Astrocyte of the hippocampus (primary cell): ENCODE measurements around the gene SNX9.
A peak's percentile ranks its signal among the peaks of the same experiment; 100 is the strongest.

Source experiments
- DNase-seq: peaks from one replicate; pipeline ENCODE4 v3.0.0; 2011; ENCODE audit warnings: low read depth, low spot score

Gene SNX9

DNA sequence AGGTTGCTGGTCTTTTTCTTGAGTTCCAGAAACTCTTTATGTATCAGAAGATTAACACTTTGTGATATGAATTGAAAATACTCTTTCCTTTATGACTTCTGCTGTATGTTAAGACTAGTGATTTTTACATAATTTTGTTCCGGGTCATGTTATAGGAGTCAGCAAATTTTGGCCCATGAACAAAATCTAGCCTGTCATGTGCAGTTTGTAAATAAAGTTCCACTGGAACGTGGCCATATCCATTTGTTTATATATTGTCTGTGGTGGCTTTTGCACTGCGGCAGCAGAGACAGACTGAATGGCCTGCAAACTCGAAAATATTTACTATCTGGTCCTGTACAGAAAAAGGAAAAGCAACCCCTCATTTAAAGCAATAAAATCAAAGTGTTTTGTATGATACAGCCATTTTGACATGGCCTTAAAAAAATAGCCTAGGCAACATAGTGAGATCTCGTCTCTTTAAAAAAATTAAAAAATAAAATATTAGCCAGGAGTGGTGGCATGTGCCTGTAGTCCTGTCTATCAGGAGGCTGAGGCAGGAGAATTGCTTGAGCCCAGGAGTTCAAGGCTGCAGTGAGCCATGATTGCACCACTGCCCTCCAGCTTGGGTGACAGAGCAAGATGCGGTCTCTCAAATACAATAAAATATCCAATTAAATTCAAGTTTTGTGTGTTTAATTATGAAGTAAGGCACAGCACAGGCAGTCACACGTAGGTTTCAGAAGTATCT, 36.9 kb downstream of the SNX9 start:
- DNase-seq = no peak

- DNase-seq = no peak
These were observed 37.5 kb downstream of the SNX9 start for GRCh38 chr6:157860505-157860991.

DNA sequence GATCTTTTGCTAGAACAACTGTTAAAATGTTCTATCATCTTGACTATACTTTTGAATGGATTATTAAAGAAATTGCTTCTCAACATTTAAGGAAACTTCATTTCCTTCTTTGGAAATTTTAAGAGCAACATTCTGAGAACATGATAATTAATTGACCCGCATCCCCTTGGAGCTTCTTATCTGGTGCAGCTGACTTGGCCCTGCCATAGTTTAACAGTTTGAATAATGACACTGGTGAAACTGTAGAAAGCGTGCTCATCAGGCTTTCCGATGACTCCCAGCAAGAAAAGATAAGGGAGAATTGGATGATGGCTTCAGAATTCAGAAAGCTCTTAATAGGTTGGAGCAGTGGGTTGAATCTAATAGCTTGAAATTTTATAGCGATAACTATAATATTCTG, 38.1 kb downstream of the SNX9 start:
- DNase-seq = no peak

DNA sequence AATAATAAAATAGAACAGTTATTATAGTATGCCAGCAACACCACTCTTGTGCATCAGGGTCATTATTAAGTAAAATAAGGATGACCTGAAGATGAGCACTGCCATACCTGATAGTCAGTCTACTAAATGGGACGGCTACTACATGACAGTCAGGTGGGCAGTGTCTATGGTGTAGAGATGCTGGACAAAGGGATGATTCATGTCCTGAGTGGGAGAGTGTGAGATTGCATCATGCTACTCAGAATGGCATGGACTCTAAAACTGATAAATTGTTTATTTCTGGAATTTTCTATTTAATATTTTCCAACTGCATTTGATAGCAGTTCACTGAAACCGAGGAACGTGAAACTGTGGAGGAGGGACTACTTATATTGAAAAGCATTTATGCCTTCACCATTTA, 38.8 kb downstream of the SNX9 start:
- no peak for DNase-seq

DNA sequence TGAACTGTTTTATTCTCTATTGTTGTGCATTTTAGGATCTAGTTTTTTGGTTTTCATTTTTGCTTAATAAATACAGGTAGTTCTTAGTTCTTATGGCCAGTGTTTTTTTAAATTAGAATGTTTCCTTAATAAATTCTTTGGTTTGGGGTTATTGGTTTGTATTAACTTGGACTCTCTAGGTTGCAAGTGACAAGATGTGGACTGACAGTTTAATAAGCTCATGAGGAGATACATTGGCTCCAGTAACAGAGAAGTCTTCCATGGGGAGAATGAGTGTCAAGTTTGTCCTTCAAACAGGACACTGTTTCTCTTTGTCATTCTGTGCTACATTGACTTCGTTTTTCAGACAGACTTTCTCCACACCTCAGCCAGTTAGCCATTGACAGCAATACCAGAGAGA, 39.7 kb downstream of the SNX9 start:
- no peak for DNase-seq

- DNase-seq = no peak
These were observed 41.2 kb downstream of the SNX9 start for GRCh38 chr6:157864185-157864761.

DNA sequence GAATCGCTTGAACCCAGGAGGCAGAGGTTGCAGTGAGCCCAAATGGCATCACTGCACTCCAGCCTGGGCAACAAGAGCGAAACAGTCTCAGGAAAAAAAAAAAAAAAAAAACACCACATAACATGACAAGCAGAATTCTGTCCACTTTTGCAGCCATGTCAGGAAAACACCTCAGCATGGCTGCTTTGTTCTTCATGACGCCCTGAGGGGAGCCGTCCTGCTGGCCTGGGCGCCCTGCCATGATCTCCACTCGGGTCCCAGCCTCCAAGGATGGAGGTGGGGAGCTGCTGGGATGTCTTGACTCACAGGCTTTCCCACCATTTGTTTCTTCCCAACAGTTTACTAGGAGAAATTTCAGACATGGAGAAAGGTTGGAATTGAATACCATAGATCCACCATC, 42.2 kb downstream of the SNX9 start:
- no peak for DNase-seq

GRCh38 chr6:157867155-157867559, 44.1 kb downstream of the SNX9 start:
- DNase-seq = peak; percentile 39

GRCh38 chr6:157867981-157868380, 44.9 kb downstream of the SNX9 start:
- DNase-seq = no peak

DNA sequence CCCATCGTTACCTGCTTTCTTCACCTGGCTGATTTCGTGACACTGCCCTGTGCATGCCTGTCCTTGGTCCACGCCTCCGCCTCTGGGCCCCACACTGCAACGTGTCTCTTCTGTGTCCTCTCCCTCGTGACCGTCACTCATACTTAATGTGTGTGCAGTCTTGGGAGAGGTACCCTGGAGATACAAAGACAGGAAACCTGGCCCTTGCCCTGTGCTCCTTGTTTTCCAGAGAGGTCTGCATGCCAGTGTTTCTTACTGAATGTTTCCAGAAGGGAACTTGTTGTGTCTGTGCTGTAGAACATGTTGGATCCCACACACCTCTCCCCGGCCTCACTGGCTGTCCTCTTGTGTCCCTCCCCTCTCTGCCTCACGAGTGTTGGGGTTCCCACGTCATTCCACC, 45.8 kb downstream of the SNX9 start:
- no peak for DNase-seq

GRCh38 chr6:157869673-157870302, 46.7 kb downstream of the SNX9 start:
- DNase-seq = no peak

DNA sequence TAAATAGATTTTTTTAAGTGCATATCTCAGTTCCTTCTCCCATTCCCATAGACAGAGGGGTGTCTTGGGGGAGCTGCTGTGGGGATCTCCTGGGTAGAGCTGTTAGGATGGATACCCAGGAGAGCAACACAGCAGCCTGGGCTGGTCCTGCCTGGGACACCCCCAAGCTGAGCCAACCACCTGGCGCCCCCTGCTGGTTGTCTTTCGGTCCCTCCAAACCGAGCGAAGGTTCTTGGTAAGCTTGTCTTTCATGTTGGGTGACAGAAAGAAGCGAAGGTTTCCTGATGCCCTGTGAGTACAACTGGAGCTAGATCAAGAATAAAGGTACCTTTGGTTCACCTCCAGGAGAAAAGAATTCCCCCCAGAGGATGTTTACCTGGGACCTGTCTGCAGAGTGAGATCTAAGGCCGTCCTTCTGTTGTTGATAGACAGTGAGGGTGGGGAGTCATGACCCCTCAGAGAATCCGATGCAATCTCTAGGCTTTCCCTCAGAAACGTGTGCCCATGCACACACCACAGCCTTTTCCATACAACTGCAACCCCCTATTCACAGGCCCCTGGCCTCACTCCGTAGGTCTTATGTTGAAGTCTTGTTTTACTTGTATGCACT, 50.8 kb downstream of the SNX9 start:
- DNase-seq = peak; percentile 80

DNA sequence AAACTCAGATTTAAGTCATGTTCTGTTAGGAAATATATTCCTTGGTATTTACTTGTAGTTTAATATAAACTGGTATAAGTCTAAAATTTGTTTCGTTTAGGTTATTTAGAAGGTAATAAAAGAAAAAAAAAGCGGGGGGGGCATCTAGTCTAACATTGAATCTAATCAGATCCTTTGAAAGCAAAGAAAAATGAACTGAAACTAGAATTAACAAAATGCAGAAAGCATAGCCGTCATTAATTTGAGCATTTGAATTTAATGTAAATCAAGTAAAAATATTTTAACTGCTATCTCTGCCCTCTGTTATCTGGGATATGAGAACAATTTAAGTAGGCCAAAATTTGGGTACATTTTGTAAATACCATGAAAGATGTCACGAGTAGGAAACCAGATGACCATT, 54.1 kb downstream of the SNX9 start:
- DNase-seq = no peak

- DNase-seq = no peak
These were observed 54.8 kb downstream of the SNX9 start for GRCh38 chr6:157877573-157878438.

- no peak for DNase-seq
These were observed 56.2 kb downstream of the SNX9 start for GRCh38 chr6:157879034-157879872.

- DNase-seq = peak; percentile 49
These were observed 56.8 kb downstream of the SNX9 start for GRCh38 chr6:157879873-157880254.

GRCh38 chr6:157880534-157880933, 57.5 kb downstream of the SNX9 start:
- no peak for DNase-seq

DNA sequence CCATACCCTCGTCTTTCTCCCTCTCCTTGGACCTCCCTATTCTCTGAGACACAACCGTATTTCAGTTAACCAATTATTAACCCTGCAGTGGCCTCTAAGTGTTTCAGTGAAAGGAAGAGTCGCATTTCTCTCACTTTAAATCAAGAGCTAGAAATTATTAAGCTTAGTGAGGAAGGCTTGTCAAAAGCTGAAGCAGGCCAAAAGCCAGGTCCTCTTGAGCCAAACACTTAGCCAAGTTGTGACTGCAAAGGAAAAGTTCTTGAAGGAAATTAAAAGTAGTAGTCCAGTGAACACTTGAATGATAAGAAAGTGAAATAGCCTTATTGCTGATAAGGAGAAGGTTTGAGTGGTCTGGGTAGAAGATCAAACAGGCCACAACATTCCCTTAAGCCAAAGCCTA, 58.3 kb downstream of the SNX9 start:
- no peak for DNase-seq

- no peak for DNase-seq
These were observed 61.7 kb downstream of the SNX9 start for GRCh38 chr6:157884756-157885155.

- no peak for DNase-seq
These were observed 62.3 kb downstream of the SNX9 start for GRCh38 chr6:157885211-157885788.
